ENCODE data around the gene KCNJ6.
"Not testable (repeated sequence)": the region's sequence is repeated elsewhere in the genome, so short reads cannot be mapped to it uniquely, and the experiment has no call there.

DNA sequence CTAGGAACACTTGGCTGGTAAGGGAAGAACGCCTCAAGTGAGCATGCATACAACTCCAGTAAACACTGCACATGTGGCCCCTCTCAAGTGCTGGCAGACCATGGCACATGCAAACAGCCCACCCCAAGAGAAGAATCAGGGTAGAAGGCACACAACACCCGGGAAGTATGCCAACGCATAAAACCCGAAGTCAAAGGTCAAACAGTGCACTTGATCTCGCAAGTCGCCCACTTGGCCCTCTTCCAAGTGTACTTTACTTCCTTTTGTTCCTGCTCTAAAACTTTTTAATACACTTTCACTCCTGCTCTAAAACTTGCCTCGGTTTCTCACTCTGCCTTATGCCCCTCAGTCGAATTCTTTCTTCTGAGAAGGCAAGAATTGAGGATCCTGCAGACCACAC lies 4.0 kb upstream of the KCNJ6 start:
- TF ChIP-seq, protein P1, sequence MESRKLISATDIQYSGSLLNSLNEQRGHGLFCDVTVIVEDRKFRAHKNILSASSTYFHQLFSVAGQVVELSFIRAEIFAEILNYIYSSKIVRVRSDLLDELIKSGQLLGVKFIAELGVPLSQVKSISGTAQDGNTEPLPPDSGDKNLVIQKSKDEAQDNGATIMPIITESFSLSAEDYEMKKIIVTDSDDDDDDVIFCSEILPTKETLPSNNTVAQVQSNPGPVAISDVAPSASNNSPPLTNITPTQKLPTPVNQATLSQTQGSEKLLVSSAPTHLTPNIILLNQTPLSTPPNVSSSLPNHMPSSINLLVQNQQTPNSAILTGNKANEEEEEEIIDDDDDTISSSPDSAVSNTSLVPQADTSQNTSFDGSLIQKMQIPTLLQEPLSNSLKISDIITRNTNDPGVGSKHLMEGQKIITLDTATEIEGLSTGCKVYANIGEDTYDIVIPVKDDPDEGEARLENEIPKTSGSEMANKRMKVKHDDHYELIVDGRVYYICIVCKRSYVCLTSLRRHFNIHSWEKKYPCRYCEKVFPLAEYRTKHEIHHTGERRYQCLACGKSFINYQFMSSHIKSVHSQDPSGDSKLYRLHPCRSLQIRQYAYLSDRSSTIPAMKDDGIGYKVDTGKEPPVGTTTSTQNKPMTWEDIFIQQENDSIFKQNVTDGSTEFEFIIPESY (IDR thresholded peaks at IDR 0.05; ENCODE audit: extremely low read depth, insufficient replicate concordance, low read length), result not testable (repeated sequence)
- TF ChIP-seq POLR2A (IDR thresholded peaks at IDR 0.05; ENCODE audit: borderline replicate concordance, extremely low read depth, insufficient read depth, insufficient read length); RAD21 (IDR thresholded peaks at IDR 0.05; ENCODE audit: low read depth); JUND (IDR thresholded peaks at IDR 0.05); EZH2 (IDR thresholded peaks at IDR 0.05): not testable (repeated sequence)
- TF ChIP-seq, protein P2, sequence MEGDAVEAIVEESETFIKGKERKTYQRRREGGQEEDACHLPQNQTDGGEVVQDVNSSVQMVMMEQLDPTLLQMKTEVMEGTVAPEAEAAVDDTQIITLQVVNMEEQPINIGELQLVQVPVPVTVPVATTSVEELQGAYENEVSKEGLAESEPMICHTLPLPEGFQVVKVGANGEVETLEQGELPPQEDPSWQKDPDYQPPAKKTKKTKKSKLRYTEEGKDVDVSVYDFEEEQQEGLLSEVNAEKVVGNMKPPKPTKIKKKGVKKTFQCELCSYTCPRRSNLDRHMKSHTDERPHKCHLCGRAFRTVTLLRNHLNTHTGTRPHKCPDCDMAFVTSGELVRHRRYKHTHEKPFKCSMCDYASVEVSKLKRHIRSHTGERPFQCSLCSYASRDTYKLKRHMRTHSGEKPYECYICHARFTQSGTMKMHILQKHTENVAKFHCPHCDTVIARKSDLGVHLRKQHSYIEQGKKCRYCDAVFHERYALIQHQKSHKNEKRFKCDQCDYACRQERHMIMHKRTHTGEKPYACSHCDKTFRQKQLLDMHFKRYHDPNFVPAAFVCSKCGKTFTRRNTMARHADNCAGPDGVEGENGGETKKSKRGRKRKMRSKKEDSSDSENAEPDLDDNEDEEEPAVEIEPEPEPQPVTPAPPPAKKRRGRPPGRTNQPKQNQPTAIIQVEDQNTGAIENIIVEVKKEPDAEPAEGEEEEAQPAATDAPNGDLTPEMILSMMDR (IDR thresholded peaks at IDR 0.05 in 2 of 3, conservative IDR thresholded peaks at IDR 0.05 in 1 of 3; ENCODE audit: borderline replicate concordance in 1 of 3, insufficient read depth in 1 of 3, low read depth in 2 of 3, low read length in 2 of 3), result not testable (repeated sequence)

All from HCT116 (cell line).